Measurements from ENCODE around the gene TRIM24. TPM values are rescaled to one million over a fixed set of nuclear protein-coding genes. Genes with fewer than 3 reads are reported as not detected.

TRIM24 gene
- total and polyA plus RNA-seq, 10 of the 15 experiments (the other 5 are each of a cell fraction or from before 2014, with no cell fraction given): 4.6 to 23.5 (median 13.6) TPM

GRCh38 chr7:138630059-138630610, 170.1 kb downstream of the TRIM24 start (continued):
- no peak for TF ChIP-seq ZNF592 (IDR thresholded peaks at IDR 0.05)
- TF ChIP-seq ZBED1 (IDR thresholded peaks at IDR 0.05; ENCODE audit: borderline replicate concordance): no peak

GRCh38 chr7:138632384-138632783, 172.3 kb downstream of the TRIM24 start:
- Histone ChIP-seq H3K9ac (ENCODE audit: control insufficient read depth, insufficient read depth, low read length) (no peak overlapping the region), H3K27me3 (replicated peaks in 1 of 2; ENCODE audit: control insufficient read depth in 2 of 2, insufficient read depth in 2 of 2, low read length in 1 of 2) (no peaks in the 10 kb centered on the region; a peak in 1 of 4 replicates), H3K9me3 (replicated peaks; ENCODE audit: control insufficient read depth, insufficient read depth, low read length) (no peaks in the 10 kb centered on the region), H3K4me3 (no peak overlapping the region), H3K4me1 (ENCODE audit: control insufficient read depth, insufficient read depth, low read length) (no peaks in the 10 kb centered on the region), H3K4me2 (ENCODE audit: control insufficient read depth, insufficient read depth) (no peak overlapping the region), H3K36me3 (ENCODE audit: control insufficient read depth in 2 of 2, insufficient read depth in 2 of 2, low read length in 1 of 2) (no peaks in the 10 kb centered on the region), H4K20me1 (ENCODE audit: control insufficient read depth, insufficient read depth) (no peaks in the 10 kb centered on the region), H3K27ac (ENCODE audit: control insufficient read depth, insufficient read depth) (no peak overlapping the region), H3K79me2 (ENCODE audit: control insufficient read depth, insufficient read depth, low read length) (no peaks in the 10 kb centered on the region), H2AFZ (ENCODE audit: control insufficient read depth, low read depth, low read length) (no peak overlapping the region)
- ChIA-PET POLR2A (no interaction called here), RAD21 (ENCODE audit: unreplicated experiment) (no interaction called here), CTCF (no interaction called here), SMC1A (ENCODE audit: uncharacterized antibody, unreplicated experiment) (interaction anchor here (0.7 to 1.5 kb wide), 3 partner anchors 9 to 1905 kb away, joined by 3 to 5 read pairs (median 3); no protein-coding TSS in a partner anchor)
- intact Hi-C loops (cut with micrococcal nuclease; ENCODE audit: unreplicated experiment): no loop called here
- WGBS (ENCODE audit: insufficient coverage, insufficient replicate concordance, low lambda C conversion rate, missing lambda C conversion rate): 22% methylated on average over 2 of the region's 2 CpGs
- no peak for FAIRE-seq
- DNase-seq (ENCODE audit: low read depth, low spot score): no peak
- ATAC-seq: no peak
- BruUV-seq (replicated peaks): no TSS peak
- in situ Hi-C loops (cut with MboI): no loop called here
- TF ChIP-seq NR2C1 (IDR thresholded peaks at IDR 0.05) (no peak), IRF5 (IDR thresholded peaks at IDR 0.05; ENCODE audit: borderline replicate concordance) (no peak), MTA3 (IDR thresholded peaks at IDR 0.05; ENCODE audit: borderline replicate concordance, low read length) (no peak), ZBTB11 (CRISPR knock-in tag; IDR thresholded peaks at IDR 0.05) (no peak), MEF2A (IDR thresholded peaks at IDR 0.05; ENCODE audit: insufficient read depth, low read depth, low read length) (no peak), IRF3 (IDR thresholded peaks at IDR 0.05) (no peak), EED (IDR thresholded peaks at IDR 0.05; ENCODE audit: low read depth) (no peak), ASH2L (IDR thresholded peaks at IDR 0.05; ENCODE audit: borderline replicate concordance, low read depth) (no peak), RUNX3 (IDR thresholded peaks at IDR 0.05; ENCODE audit: low read length) (no peak), HDAC2 (IDR thresholded peaks at IDR 0.05) (no peak)

All from GM12878 (cell line).